Measurements from ENCODE around the gene NEO1.

DNA sequence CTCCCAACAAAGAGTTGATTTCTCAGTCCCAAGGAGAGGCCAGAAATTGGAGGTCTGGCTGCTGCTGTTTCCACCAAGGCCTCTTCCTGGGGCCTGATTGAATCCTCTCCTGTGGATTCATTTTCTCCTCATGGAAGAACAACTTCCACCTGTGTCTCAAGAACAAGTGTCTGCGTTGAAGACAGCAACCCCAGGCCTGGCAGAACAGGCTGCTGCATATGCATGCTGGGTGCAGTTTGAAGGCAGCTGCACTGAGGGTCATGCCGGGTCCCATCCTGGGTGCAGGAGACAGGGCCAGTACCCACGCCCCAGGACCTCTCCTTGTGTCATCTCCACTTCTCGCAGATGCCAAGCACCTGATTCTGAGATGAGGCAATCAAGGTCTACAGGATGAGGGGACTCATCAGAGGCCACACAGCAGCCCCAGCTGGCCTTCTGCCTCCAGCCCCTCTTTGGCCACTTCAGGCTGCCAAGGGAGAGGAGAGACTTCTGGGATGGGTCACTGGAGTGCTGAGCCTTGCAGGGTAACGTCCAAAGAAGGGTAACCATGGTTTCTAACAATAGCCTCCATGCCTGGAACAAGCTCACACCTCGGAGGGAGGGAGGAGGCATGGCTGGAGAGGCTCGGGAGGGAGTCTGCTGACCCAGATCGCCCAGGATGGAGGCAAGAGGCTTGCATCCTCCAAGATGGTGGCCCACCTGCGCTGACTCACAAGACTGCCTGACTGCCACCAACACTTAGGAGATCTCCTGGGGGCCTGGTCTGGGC, 286.5 kb downstream of the NEO1 start:
- TF ChIP-seq, protein P1, sequence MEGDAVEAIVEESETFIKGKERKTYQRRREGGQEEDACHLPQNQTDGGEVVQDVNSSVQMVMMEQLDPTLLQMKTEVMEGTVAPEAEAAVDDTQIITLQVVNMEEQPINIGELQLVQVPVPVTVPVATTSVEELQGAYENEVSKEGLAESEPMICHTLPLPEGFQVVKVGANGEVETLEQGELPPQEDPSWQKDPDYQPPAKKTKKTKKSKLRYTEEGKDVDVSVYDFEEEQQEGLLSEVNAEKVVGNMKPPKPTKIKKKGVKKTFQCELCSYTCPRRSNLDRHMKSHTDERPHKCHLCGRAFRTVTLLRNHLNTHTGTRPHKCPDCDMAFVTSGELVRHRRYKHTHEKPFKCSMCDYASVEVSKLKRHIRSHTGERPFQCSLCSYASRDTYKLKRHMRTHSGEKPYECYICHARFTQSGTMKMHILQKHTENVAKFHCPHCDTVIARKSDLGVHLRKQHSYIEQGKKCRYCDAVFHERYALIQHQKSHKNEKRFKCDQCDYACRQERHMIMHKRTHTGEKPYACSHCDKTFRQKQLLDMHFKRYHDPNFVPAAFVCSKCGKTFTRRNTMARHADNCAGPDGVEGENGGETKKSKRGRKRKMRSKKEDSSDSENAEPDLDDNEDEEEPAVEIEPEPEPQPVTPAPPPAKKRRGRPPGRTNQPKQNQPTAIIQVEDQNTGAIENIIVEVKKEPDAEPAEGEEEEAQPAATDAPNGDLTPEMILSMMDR (IDR thresholded peaks at IDR 0.05), result no peak
- no peak for TF ChIP-seq POLR2A (IDR thresholded peaks at IDR 0.05)
